Cardiac muscle cell (in vitro differentiated cells and primary cell): Measurements from ENCODE around the gene HBG1. TPM values are rescaled to one million over a fixed set of nuclear protein-coding genes. Genes with fewer than 3 reads are reported as not detected.

ENCODE experiments used
- DNase-seq, 2 donors: peaks; one replicate each; pipeline versions ENCODE4 v3.0.0 to v3.0.0-alpha.2; 2010 to 2017; ENCODE audit warnings: low read depth in 1 of 2, low spot score in 1 of 2
- H3K27ac ChIP-seq: fragments of 200-600 bp; sonication (generic); 2 replicates; pipeline ENCODE4 v1.5.1; 2016
- H3K27me3 ChIP-seq: fragments of 200-600 bp; sonication (generic); 2 replicates; pipeline ENCODE4 v1.6.0; 2016; ENCODE audit warnings: control low read depth
- H3K36me3 ChIP-seq: fragments of 200-600 bp; sonication (generic); 2 replicates; pipeline ENCODE4 v1.5.1; 2016; ENCODE audit warnings: control low read depth
- H3K4me1 ChIP-seq: fragments of 200-600 bp; sonication (generic); 2 replicates; pipeline ENCODE4 v1.8.1; 2017; ENCODE audit warnings: low read depth, mild to moderate bottlenecking, mixed run types
- H3K4me3 ChIP-seq: fragments of 200-600 bp; sonication (generic); 2 replicates; pipeline ENCODE4 v1.5.1; 2016; ENCODE audit warnings: mild to moderate bottlenecking
- H3K9me3 ChIP-seq: fragments of 200-600 bp; sonication (generic); 2 replicates; pipeline ENCODE4 v1.5.1; 2017; ENCODE audit warnings: low read depth, mild to moderate bottlenecking, control low read depth
- polyA plus RNA-seq: library from polyadenylated mRNA; unstranded; fragments of >200 nt; fragmentation: Nextera tagmentation; extraction: Ambion mirVana; gene quantifications from 2 replicates; pipeline ENCODE4 v1.2.1, GENCODE V29; 2016
- total RNA-seq: library from RNA; depleted of rRNA; stranded (reverse); fragments of >200 nt; gene quantifications from 2 replicates; pipeline ENCODE4 v1.2.3, GENCODE V29; 2016
- TF ChIP-seq, protein P1 (sequence below): IDR thresholded peaks from 2 replicates; pipeline ENCODE4 v1.5.1; 2012; ENCODE audit warnings: low read depth, mild to moderate bottlenecking, low read length

Gene HBG1
- total and polyA plus RNA-seq, 2 experiments from 2014 or later: not detected

DNA sequence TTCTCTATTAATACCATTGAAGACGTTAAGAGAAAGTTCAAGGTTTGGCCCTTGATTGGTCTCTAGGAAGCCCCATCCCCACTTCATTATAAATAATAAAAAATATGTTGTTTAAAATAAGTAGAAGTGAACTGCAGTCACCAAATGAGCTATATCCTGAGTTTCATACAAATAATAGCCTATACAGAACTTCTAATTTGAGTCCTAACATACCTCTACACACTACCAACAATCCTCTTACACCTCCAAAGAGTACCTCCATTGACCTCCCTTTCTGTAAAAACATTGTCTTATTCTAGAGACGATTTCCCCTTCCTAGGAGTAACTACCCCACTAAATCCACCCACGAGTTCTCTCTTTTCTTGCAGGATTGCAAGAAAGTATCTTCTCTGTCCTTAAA is 8.2 kb downstream of the HBG1 start:
- H3K27ac ChIP-seq: no peak overlapping the region
- H3K9me3 ChIP-seq: no peaks in the 10 kb centered on the region
- TF ChIP-seq, protein P1, sequence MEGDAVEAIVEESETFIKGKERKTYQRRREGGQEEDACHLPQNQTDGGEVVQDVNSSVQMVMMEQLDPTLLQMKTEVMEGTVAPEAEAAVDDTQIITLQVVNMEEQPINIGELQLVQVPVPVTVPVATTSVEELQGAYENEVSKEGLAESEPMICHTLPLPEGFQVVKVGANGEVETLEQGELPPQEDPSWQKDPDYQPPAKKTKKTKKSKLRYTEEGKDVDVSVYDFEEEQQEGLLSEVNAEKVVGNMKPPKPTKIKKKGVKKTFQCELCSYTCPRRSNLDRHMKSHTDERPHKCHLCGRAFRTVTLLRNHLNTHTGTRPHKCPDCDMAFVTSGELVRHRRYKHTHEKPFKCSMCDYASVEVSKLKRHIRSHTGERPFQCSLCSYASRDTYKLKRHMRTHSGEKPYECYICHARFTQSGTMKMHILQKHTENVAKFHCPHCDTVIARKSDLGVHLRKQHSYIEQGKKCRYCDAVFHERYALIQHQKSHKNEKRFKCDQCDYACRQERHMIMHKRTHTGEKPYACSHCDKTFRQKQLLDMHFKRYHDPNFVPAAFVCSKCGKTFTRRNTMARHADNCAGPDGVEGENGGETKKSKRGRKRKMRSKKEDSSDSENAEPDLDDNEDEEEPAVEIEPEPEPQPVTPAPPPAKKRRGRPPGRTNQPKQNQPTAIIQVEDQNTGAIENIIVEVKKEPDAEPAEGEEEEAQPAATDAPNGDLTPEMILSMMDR: no peak
- no peaks in the 10 kb centered on the region for H3K27me3 ChIP-seq
- DNase-seq: no peak
- H3K4me3 ChIP-seq: no peak overlapping the region
- H3K36me3 ChIP-seq: no peaks in the 10 kb centered on the region
- no peaks in the 10 kb centered on the region for H3K4me1 ChIP-seq

DNA sequence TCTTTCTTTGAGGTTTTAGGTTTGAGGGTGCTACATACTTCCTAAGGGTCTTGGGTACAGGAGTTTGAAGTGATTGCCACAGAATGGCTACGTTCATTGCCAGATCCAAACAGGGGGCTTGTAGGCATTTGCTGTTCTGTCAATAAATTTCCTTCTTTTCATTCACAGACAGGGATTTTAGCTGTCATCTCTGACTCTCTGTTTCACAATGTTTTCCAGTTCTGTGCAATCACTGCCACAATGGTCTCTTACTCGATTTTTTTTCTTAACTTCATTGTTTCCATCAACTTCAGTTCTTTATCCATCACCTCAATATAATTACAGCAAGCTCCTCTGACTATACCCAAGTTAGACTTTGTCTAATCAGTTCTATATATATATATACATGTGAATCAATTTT is 9.2 kb downstream of the HBG1 start:
- Histone ChIP-seq H3K36me3 (no peaks in the 10 kb centered on the region), H3K27me3 (no peaks in the 10 kb centered on the region), H3K9me3 (no peaks in the 10 kb centered on the region), H3K27ac (no peak overlapping the region), H3K4me1 (no peaks in the 10 kb centered on the region), H3K4me3 (no peak overlapping the region)
- TF ChIP-seq, protein P1: no peak
- DNase-seq: no peak

DNA sequence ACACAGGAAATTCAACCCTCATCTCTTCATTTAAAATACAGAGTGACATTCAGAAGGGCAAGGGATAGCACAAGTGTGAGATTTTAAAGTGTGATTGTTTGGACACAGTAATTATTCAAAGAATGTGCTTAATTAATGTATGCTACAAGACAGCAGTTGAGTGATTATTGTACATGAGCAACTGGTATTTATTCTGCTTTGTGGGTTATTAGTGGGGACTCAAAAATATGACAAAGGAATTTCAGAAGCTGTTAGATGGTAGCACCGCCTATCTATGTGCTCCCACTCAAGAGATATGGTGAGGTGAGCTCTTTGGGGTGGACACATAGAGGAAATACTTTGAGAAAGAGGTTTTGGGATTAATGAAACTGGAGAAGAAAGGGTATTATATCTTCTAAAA is 9.6 kb downstream of the HBG1 start:
- H3K4me1 ChIP-seq: no peaks in the 10 kb centered on the region
- H3K4me3 ChIP-seq: no peak overlapping the region
- H3K27ac ChIP-seq: no peak overlapping the region
- no peak for DNase-seq
- no peaks in the 10 kb centered on the region for H3K36me3 ChIP-seq
- no peaks in the 10 kb centered on the region for H3K9me3 ChIP-seq
- no peaks in the 10 kb centered on the region for H3K27me3 ChIP-seq
- TF ChIP-seq, protein P1: no peak

DNA sequence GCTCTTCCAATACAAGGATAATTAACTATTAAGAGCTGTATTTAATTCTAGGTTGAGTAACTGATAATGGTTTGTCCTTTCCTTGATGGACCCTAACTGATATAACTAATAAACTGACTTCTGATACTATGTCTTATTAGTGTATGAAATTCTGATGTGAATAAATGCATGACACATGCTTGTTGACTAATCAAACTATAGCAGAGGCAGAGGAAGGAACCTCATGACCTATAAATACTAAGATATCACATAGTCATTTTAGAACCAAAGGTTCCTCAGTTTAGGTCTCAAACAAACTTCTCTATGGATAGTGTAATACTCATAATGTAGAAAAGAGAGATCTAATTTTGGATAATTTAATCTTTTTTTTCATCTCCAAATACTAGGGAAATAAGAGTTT is 10.6 kb downstream of the HBG1 start:
- DNase-seq: no peak
- Histone ChIP-seq H3K27ac (no peak overlapping the region), H3K9me3 (no peaks in the 10 kb centered on the region), H3K36me3 (no peaks in the 10 kb centered on the region), H3K4me1 (peaks cover 8% of the 10 kb centered on the region), H3K27me3 (no peaks in the 10 kb centered on the region), H3K4me3 (no peak overlapping the region)
- TF ChIP-seq, protein P1: no peak

DNA sequence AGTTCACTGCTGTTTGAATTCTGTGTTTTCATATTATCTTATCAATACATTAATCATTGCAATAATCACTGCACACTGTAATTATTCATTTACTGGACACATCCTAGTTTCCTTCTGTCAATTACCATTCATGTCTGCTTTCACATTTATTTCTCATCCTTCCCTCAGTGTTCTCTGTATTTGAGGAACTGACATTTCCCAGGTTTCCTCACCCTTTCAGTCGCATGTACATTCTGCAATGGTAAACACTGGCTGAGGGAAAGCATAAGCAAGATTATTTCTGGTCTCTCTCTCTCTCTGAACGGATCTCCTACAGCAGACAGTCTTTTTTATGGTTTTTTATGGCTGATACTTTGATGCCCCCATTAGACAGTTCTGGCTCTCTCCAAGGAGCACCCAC is 11.2 kb downstream of the HBG1 start:
- Histone ChIP-seq H3K27ac (no peak overlapping the region), H3K4me1 (peaks cover 9% of the 10 kb centered on the region), H3K36me3 (no peaks in the 10 kb centered on the region), H3K9me3 (no peaks in the 10 kb centered on the region), H3K4me3 (no peak overlapping the region), H3K27me3 (no peaks in the 10 kb centered on the region)
- DNase-seq: no peak
- TF ChIP-seq, protein P1: no peak

DNA sequence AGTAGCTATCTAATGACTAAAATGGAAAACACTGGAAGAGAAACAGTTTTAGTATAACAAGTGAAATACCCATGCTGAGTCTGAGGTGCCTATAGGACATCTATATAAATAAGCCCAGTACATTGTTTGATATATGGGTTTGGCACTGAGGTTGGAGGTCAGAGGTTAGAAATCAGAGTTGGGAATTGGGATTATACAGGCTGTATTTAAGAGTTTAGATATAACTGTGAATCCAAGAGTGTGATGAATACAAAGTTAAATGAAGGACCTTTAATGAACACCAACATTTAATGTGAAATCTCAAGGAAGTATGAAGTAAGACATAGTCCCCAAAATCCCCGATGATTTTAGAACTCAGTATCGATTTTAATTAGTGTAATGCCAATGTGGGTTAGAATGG is 12.2 kb downstream of the HBG1 start:
- Histone ChIP-seq H3K27ac (no peak overlapping the region), H3K36me3 (no peaks in the 10 kb centered on the region), H3K27me3 (no peaks in the 10 kb centered on the region), H3K4me3 (no peak overlapping the region), H3K9me3 (no peaks in the 10 kb centered on the region), H3K4me1 (peaks cover 9% of the 10 kb centered on the region)
- DNase-seq: no peak
- TF ChIP-seq, protein P1: no peak
